GM21737 (cell line): Measurements from ENCODE around the gene ITPK1.
A peak's percentile ranks its signal among the peaks of the same experiment; 100 is the strongest.

ENCODE experiments used
- ATAC-seq: cut with Tn5 transposase; IDR thresholded peaks from one replicate; pipeline ENCODE4 v1.9.1; 2021; ENCODE audit warnings: mild to moderate bottlenecking, moderate library complexity; ENCODE audit not compliant: unreplicated experiment

The ITPK1 gene

GRCh38 chr14:93045965-93046704 lies 69.6 kb downstream of the ITPK1 start:
- ATAC-seq: no peak

DNA sequence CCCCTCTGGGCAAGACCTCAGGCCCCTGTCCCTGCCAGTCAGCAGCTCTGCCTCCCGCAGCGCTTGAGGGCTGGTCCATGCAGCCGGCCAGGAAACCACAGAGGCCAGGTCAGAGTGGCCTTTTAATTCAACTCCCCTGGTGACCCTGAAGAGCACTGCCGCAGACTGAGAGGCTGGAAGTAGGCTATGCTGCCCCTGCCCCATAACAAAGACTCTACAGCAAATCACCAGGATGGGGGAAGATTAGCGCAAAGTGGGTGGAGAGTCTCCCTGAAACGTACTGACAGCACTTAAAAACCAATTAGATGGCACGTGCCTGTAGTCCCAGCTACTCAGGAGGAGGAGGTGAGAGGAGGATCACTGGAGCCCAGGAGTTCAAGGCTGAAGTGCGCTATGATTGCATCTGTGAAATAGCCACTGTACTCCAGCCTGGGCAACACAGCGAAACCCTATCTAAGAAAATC lies 70.5 kb downstream of the ITPK1 start:
- ATAC-seq: no peak

DNA sequence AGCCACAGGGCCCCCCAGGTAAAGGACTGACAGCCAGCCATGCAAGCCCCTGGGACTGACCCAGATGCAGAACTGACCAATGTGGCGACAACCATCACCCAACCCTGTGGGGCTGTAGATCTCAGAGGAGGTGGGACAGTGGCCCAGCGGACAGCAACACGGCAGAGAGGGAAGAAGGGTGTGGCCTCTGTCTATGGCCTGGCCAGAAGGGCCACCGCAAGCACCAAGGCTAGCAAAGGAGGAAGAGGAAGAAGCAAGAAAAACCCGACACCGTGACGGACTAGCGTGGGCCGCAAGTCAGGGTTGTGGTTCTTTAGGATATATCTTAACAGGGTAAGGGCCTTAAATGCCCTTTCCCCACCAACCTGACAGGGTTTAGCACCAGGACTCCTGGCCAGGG lies 71.2 kb downstream of the ITPK1 start:
- no peak for ATAC-seq

DNA sequence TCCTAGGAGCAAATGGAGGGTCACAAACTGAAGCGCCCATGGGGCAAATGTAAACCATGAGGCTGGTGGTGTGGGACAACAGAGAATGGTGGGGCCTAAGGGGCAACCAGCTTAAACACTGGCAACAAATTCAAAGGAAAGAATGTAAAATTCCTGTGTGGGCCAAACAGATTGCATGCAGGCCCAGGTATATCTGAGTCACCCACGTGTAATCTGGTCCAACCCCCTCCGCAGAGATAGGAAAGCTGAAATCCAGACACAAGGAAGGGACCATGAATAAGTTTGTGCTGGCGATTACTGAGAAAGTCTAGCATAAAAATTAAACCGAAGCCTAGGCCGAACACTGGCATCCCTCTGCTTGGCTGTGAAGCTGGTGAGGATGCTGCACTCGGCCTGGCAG lies 71.6 kb downstream of the ITPK1 start:
- ATAC-seq: no peak

DNA sequence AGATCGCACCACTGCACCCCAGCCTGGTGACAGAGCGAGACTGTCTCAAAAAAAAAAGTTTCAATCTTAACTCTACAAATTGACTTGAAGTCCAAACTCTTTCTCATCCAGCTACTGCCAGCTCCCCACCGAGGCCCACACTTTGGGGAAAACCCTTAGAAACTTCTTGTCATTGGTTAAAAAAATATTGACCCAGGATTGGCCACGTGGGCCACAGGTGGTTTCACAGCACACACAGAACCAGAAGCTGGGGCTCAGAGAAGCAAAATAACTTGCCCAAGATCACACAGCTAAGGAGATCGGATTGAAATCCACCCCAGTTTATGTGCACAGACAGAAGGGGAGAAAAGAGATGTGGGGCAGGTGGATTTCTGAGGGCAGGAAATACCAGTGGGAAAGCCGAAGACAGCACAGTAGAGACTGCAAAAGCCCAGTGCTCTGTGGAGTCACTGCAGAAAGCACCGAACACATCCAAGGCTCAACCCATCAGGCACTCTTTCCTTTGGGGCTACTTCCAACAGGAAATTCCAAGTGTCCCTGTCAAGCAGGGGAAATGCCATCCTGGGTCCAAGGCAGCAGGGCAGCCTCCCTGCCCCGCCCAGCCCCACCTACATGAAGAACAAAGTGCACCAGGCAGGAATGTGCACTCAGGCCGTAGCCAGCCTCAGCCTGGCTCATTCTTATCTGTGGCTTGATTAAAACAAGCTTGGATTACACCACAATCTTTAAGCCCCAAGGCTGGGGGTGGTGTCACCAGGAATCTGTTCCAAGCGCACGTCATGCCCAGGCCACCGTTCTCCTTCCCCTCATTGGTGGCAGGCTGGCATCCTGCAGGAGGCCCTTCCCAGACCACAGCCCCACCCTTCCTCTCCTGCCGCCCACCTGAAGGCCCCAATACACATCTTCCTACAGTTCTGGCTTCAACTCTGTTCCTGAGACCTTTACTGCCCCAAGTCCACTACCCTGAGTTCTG lies 72.5 kb downstream of the ITPK1 start:
- ATAC-seq: no peak

DNA sequence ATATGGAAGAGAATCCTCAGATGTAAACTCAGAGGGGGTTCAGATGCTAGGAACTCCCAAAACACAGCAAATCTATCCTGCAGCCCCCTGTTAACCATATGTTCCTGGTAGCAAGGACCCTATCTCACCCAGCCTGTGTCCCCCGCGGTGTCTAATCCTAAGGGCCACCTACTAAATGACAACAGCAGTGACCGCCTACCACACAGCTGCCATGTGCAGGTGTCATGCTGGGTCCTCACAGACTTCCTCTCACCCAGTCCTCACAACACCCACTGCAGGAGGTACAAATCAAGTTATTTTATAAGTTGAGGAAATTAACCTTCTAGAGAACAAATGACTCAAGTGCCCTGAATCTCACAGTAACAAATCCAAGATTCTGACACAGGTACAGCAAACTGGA lies 73.9 kb downstream of the ITPK1 start:
- no peak for ATAC-seq

DNA sequence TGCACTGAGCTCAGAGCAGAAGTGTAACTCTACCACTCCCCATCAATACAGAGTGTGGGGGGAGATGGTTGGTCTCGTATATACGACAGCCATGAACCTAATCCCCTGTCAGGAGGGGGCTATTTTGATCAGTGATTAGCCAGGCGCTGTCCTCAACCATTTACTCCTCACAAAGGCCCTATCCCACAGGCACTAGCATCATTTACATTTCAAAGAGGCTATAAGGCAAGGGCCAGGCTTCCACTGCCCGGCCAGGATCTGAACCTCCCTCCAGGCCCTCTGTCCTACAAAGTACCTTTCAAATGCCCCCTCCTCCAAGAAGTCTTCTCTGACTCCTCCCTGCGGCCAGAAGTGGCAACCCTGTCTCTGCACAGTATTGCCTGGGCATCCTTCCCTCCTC lies 74.7 kb downstream of the ITPK1 start:
- ATAC-seq: no peak

DNA sequence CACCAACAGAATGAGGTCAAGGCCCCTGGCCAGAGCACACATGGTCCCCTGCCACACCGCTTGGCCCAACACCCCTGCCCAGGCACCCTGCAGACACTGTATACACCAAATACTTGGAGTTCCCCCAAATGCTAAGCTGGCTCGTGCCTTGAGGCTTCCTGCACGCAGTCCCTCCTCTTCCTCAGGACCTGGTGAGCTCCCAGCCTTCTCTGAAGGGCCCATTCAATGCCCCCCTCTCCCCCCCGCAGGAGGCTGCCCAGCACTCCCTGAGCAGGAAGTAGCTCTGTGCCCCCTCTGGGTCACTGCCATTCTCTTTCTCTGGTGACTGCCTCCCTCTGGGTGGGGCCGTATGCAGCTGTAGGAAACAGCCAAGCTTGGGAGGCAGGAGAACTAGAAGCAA lies 75.3 kb downstream of the ITPK1 start:
- no peak for ATAC-seq

GRCh38 chr14:93039649-93040315 lies 75.9 kb downstream of the ITPK1 start:
- no peak for ATAC-seq

DNA sequence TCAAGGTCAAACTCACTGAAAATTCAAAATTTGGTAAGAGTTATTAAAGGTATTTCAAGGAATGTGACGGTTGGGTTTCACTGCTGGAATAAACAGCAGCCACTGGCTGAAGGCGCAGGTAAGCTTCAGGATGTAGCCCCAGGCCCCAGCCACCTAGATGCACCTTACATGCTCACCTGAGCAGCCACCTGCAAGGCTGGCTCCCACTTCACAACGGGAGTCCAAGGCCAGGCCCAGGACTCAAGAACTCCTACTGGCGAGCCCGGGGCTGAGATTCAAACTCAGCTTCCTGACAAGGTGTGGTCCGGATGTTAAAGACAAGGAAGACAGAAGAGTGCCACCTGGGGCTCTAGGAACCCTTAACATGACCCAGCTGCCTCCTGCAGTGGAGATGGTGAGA lies 78.4 kb downstream of the ITPK1 start:
- no peak for ATAC-seq

DNA sequence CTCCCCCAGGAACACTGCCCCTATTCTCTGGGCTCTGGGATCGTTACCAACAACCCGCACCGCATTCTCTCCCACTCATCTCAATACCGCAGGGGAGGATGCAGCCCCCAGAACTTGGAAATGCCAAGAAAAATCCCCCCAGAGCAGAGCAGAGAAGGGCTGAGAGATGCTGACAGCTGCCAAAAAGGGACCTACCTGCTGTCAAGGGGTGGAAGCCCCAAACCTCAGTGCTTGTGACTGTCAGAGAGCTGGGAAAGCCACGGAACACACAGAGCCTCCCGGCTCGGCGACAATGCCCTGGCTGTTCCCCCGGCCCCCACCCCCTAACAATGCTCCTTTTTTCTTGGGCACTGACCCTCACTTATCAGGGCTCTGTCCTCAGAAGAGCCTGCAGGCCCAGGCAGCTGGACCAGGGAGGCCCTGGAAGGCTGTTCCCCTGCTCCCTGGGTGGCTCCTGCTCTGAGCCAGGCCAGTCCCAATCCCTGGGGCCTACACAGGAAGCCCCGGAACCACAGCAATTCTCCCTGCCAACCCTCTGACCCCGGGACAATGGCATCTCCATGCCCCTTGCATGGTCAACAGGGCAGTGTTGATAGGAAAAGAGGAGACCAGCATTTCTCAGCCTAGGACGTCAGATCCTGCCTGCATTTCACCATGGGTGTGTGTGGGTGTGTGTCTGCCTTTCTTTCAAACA lies 78.9 kb downstream of the ITPK1 start:
- ATAC-seq: no peak

GRCh38 chr14:93035917-93036651 lies 79.6 kb downstream of the ITPK1 start:
- ATAC-seq: no peak

GRCh38 chr14:93035585-93035916 lies 80.2 kb downstream of the ITPK1 start:
- ATAC-seq: no peak

GRCh38 chr14:93034671-93034994 lies 81.1 kb downstream of the ITPK1 start:
- ATAC-seq: no peak

GRCh38 chr14:93033983-93034670 lies 81.6 kb downstream of the ITPK1 start:
- peak; percentile 70 for ATAC-seq

DNA sequence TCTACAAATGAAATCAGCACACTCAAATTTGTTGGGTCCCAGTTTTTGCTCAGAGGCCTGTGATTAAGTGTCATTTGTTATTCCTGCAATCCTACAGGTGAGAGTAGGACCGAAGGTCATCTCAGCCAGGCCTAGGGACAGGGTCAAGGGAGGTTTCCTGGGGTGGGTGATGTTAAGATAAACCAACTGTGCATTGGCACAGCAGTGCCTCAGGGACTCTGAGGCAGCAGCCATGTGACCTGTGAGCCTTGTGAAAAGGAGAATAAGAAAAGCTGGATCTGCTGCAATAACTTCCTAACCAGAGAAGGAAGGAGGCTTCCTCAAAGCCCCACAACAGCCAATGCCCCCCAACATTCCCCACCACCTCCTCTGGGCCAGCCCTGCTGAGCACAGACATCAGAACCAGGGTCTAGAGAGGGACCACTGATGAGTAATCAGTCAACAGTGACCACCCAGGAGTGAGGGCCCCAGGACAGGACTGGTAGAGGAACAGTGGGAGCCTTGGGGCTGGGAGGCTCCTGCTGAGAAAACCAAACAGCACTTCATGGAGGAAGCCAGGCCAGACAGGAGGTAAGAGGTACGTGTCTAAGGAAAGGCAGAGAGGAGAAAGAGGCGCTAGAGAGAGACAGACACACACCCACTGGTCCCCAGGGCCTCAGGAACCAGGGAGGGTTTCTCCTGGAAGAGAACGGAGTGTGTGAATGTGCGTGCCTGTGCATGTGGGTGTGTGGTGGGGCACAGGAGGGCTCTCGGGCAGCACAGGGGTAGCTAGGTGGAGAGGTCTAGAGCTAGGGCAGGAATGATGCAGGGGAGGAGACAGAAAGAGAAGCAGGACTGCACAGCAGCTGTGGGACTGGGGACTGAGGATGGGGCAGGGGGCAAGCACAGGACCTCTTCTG lies 82.4 kb downstream of the ITPK1 start:
- no peak for ATAC-seq

DNA sequence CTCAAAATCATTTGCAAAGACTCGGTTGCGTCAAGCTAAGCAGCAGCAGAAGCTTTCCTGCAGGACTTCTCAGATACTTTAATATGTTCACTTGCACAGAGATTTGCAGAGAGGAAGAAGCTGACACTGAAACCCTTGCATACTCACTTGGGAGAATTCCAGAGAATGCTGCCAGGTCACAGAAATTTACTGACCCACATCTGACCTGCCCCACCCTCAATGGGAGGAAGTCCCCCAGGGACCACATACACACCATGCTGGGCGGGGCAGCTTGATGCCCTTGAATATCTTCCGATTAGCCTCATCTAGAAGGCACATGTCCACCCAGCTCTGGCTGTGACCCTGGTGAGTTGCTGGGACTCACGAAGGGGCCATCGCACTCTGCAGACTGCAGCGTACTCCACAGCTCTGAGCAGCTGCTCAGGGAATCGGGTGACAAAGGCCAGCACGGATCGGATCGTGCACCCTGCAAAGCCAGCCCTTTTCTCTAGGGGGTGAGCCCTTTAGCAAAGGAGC lies 83.2 kb downstream of the ITPK1 start:
- ATAC-seq: no peak

- no peak for ATAC-seq
Observed at GRCh38 chr14:93031505-93032315, 84.0 kb downstream of the ITPK1 start.
